Measurements from ENCODE around the gene CYSTM1. TPM values are rescaled to one million over a fixed set of nuclear protein-coding genes. Genes with fewer than 3 reads are reported as not detected.

Gene CYSTM1
- total RNA-seq, 2 donors from 2014 or later, result 56.8 to 97.2 TPM

DNA sequence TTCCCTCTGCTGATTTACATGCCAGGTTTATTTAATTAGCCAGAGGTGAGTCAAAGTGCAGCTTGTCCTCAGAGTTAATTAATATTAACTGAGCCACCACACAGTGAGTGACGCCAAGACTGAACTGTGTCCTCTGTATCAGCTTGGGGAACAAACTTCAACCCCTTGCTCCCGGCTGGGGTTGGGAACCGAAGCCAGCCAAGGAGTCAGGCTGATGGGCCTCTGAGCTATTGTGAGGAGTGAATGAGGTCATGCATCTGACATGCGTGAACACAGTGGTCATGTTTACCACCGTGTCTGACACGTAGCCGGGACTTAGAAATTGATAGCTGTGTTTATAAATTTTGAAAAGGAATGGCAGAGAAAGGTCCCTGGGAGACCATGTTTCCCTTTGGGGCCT lies 32.1 kb upstream of the CYSTM1 start:
- intact Hi-C loops (cut with DNase I), result no loop called here
- no peak for DNase-seq
- WGBS, 2 donors, result 65 to 69% methylated on average over 7 of the region's 7 CpGs

DNA sequence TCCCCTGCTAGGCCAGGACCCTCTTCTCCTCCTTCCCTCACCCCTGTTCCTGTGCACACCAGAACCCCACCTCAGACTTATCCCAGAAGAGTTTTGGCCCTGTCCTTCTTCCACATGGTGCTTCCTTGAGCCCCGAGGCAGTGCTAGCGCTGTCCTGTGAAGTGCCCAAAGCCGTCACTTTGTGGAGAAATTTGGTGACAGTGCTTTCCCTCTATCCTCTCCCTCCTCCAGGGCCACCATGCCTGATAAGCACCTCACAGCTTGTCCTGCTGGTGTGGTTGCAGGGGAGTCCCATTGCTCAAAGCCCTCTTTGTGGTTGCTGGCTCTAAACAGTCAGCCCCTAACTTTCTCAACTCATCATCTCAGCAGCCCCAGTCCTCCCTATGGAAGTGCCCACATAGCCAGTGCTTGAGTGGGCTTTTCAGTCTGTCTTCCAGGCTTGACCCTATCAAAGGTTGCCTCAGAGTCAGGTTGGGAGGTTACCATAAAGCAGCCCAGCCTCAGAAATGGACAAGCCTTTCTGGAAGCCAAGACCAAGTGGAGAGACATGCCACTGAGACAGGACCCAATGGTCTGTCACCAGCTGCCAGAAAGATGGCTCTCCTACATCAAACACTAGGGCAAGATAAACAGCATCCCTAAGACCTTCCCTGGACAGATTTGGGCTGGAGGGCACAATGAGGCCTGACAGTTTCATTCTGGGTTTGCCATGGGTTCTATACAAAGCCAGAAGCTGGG lies 31.3 kb upstream of the CYSTM1 start:
- H3K27me3 ChIP-seq, result no peaks in the 10 kb centered on the region
- H3K4me3 ChIP-seq, result no peak overlapping the region
- H3K27ac ChIP-seq, result no peak overlapping the region
- H3K4me1 ChIP-seq, result peaks cover 17% of the 10 kb centered on the region
- no peaks in the 10 kb centered on the region for H3K9me3 ChIP-seq
- WGBS, 2 donors, result 94 to 97% methylated on average over 3 of the region's 3 CpGs
- DNase-seq, result no peak
- ATAC-seq, result no peak
- no peak for TF ChIP-seq POLR2A (IDR thresholded peaks at IDR 0.05)
- TF ChIP-seq, protein P1, sequence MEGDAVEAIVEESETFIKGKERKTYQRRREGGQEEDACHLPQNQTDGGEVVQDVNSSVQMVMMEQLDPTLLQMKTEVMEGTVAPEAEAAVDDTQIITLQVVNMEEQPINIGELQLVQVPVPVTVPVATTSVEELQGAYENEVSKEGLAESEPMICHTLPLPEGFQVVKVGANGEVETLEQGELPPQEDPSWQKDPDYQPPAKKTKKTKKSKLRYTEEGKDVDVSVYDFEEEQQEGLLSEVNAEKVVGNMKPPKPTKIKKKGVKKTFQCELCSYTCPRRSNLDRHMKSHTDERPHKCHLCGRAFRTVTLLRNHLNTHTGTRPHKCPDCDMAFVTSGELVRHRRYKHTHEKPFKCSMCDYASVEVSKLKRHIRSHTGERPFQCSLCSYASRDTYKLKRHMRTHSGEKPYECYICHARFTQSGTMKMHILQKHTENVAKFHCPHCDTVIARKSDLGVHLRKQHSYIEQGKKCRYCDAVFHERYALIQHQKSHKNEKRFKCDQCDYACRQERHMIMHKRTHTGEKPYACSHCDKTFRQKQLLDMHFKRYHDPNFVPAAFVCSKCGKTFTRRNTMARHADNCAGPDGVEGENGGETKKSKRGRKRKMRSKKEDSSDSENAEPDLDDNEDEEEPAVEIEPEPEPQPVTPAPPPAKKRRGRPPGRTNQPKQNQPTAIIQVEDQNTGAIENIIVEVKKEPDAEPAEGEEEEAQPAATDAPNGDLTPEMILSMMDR (IDR thresholded peaks at IDR 0.05), result no peak
- intact Hi-C loops (cut with DNase I), result no loop called here
- no peaks in the 10 kb centered on the region for H3K36me3 ChIP-seq (replicated peaks in 1 of 2; ENCODE audit: insufficient read depth in 1 of 2, low read depth in 2 of 2)

More for the DNA sequence above, 32.1 kb upstream of the CYSTM1 start:
- H3K27me3 ChIP-seq, result no peaks in the 10 kb centered on the region
- H3K9me3 ChIP-seq, result no peaks in the 10 kb centered on the region
- H3K4me3 ChIP-seq, result no peak overlapping the region
- no peak overlapping the region for H3K27ac ChIP-seq
- TF ChIP-seq, protein P1 (IDR thresholded peaks at IDR 0.05), result no peak
- no peak for TF ChIP-seq POLR2A (IDR thresholded peaks at IDR 0.05)
- ATAC-seq, result no peak
- H3K4me1 ChIP-seq, result peaks cover 17% of the 10 kb centered on the region
- H3K36me3 ChIP-seq (replicated peaks in 1 of 2; ENCODE audit: insufficient read depth in 1 of 2, low read depth in 2 of 2), result no peaks in the 10 kb centered on the region

- 86 to 88% methylated on average over 3 of the region's 3 CpGs for WGBS, 2 donors
- no peaks in the 10 kb centered on the region for H3K27me3 ChIP-seq
- no peaks in the 10 kb centered on the region for H3K9me3 ChIP-seq
- intact Hi-C loops (cut with DNase I), result no loop called here
- DNase-seq, result no peak
- TF ChIP-seq, protein P1 (IDR thresholded peaks at IDR 0.05), result no peak
- no peak for TF ChIP-seq POLR2A (IDR thresholded peaks at IDR 0.05)
- no peak overlapping the region for H3K27ac ChIP-seq
- H3K4me1 ChIP-seq, result peaks cover 17% of the 10 kb centered on the region
- no peak overlapping the region for H3K4me3 ChIP-seq
- no peaks in the 10 kb centered on the region for H3K36me3 ChIP-seq (replicated peaks in 1 of 2; ENCODE audit: insufficient read depth in 1 of 2, low read depth in 2 of 2)
- ATAC-seq, result no peak
These were observed 29.7 kb upstream of the CYSTM1 start for GRCh38 chr5:140145256-140145655.

- ATAC-seq, result peak; percentile 93
- TF ChIP-seq, protein P1 (IDR thresholded peaks at IDR 0.05), result peak; percentile 39 to 93 (median 74)
- no peak for TF ChIP-seq POLR2A (IDR thresholded peaks at IDR 0.05)
- H3K4me3 ChIP-seq, result no peak overlapping the region
- no peak overlapping the region for H3K27ac ChIP-seq
- 18 to 70% methylated on average over 18 to 59 of the region's 64 CpGs for WGBS, 2 donors
- no peaks in the 10 kb centered on the region for H3K9me3 ChIP-seq
- intact Hi-C loops (cut with DNase I), result no loop called here
- DNase-seq, result peak; percentile 77 to 85 (median 78)
- H3K4me1 ChIP-seq, result peaks cover 17% of the 10 kb centered on the region
- no peaks in the 10 kb centered on the region for H3K27me3 ChIP-seq
- no peaks in the 10 kb centered on the region for H3K36me3 ChIP-seq (replicated peaks in 1 of 2; ENCODE audit: insufficient read depth in 1 of 2, low read depth in 2 of 2)
These were observed 29.0 kb upstream of the CYSTM1 start for GRCh38 chr5:140145818-140146522.

Data from body of pancreas (tissue), 4 donors.